Immature natural killer cell (primary cell): ENCODE results near the gene OR4D6. TPM values are rescaled to one million over a fixed set of nuclear protein-coding genes. Genes with fewer than 3 reads are reported as not detected.

Source experiments
- DNase-seq, 3 donors: peaks; one replicate each; pipeline ENCODE4 v3.0.0; 2022; ENCODE audit warnings: mixed read lengths in 1 of 3
- H3K27ac Mint-ChIP-seq, 6 donors: one replicate each; pipeline ENCODE4 v1.8.0; 2020; ENCODE audit warnings: mixed read lengths in 6 of 6, mild to moderate bottlenecking in 5 of 6, inconsistent platforms in 4 of 6, moderate library complexity in 3 of 6
- H3K27me3 Mint-ChIP-seq, 3 donors: one replicate each; pipeline ENCODE4 v1.8.0; 2020 to 2021; ENCODE audit warnings: low read depth in 3 of 3, mild to moderate bottlenecking in 3 of 3, mixed read lengths in 3 of 3, moderate library complexity in 3 of 3, inconsistent platforms in 1 of 3
- H3K36me3 Mint-ChIP-seq, 3 donors: one replicate each; pipeline ENCODE4 v1.8.0; 2020; ENCODE audit warnings: mixed read lengths in 3 of 3, inconsistent platforms in 2 of 3, mild to moderate bottlenecking in 2 of 3
- H3K4me1 Mint-ChIP-seq, 2 donors: one replicate each; pipeline ENCODE4 v1.8.0; 2020; ENCODE audit warnings: inconsistent platforms in 2 of 2, mild to moderate bottlenecking in 2 of 2, mixed read lengths in 2 of 2, moderate library complexity in 1 of 2
- H3K4me3 Mint-ChIP-seq, 5 donors: one replicate each; pipeline ENCODE4 v1.8.0; 2020; ENCODE audit warnings: mild to moderate bottlenecking in 5 of 5, mixed read lengths in 5 of 5, inconsistent platforms in 3 of 5, moderate library complexity in 3 of 5
- H3K9me3 Mint-ChIP-seq, 6 donors: one replicate each; pipeline ENCODE4 v1.8.0; 2020; ENCODE audit warnings: mild to moderate bottlenecking in 6 of 6, mixed read lengths in 6 of 6, inconsistent platforms in 4 of 6, moderate library complexity in 3 of 6
- polyA plus RNA-seq, 3 donors: library from polyadenylated mRNA; unstranded; fragments of 300-500 nt; fragmentation: Illumina TruSeq; gene quantifications; one replicate each; pipeline ENCODE4 v1.2.3, GENCODE V29; 2021

Gene OR4D6
- polyA plus RNA-seq, 3 donors from 2014 or later = not detected

DNA sequence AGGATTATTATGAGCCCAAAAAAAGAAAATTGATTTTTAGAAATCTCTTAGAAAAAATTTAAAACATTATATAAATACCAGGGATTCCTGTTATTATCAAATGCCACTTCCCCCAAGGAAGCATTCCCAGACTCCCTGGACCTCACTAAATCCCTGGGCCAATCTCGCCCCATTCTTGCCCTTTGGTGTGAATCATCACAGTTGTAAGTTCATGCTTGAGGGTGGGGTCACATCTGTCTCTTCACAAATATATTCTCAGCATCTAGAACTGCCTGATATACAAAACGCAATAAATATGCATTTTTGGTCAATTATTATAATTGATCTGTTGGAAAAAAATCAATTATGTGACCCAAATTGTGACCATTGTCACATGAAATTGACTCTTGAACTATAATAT, 8.3 kb upstream of the OR4D6 start:
- Mint-ChIP-seq H3K27ac (no peak overlapping the region), H3K9me3 (peaks cover 0 to 11% (median 0%) of the 10 kb centered on the region in 6 donors), H3K4me3 (no peak overlapping the region), H3K27me3 (peaks cover 0 to 6% (median 3%) of the 10 kb centered on the region in 3 donors), H3K4me1 (no peaks in the 10 kb centered on the region), H3K36me3 (no peaks in the 10 kb centered on the region)
- no peak for DNase-seq

DNA sequence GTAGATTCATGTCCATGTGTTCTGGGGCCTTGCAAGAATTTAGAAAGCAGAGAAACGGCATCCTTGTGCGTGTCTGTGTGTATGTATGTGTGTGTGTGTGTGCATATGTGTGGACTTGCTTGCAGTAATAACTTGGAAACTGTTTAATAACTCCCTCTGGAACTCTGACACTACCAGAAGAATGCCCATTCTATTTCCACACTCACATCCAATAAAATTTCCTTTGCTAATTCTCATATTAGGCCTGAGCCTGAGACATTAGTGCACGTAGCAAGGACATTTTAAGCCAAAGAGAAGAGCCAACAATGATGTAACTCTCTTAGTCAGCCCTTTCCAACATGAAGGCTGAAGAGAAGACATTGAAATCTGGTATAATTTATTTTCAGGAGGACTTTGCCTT, 3.2 kb downstream of the OR4D6 start:
- Mint-ChIP-seq H3K36me3 (no peaks in the 10 kb centered on the region), H3K9me3 (peaks cover 0 to 4% (median 0%) of the 10 kb centered on the region in 6 donors), H3K27me3 (peaks cover 3 to 8% (median 4%) of the 10 kb centered on the region in 3 donors), H3K4me3 (no peak overlapping the region), H3K4me1 (no peaks in the 10 kb centered on the region), H3K27ac (no peak overlapping the region)
- no peak for DNase-seq

GRCh38 chr11:59463190-59463641, 6.5 kb downstream of the OR4D6 start:
- H3K36me3 Mint-ChIP-seq = no peaks in the 10 kb centered on the region
- H3K9me3 Mint-ChIP-seq = no peaks in the 10 kb centered on the region
- DNase-seq = no peak
- H3K4me1 Mint-ChIP-seq = no peaks in the 10 kb centered on the region
- H3K27ac Mint-ChIP-seq = no peak overlapping the region
- no peak overlapping the region for H3K4me3 Mint-ChIP-seq
- peaks cover 3 to 6% (median 4%) of the 10 kb centered on the region in 3 donors for H3K27me3 Mint-ChIP-seq

- no peaks in the 10 kb centered on the region for H3K4me1 Mint-ChIP-seq
- DNase-seq = no peak
- H3K9me3 Mint-ChIP-seq = no peaks in the 10 kb centered on the region
- no peak within 1 kb of the TSS for H3K27ac Mint-ChIP-seq
- peaks cover 2 to 10% (median 3%) of the 10 kb centered on the region in 3 donors for H3K27me3 Mint-ChIP-seq
- H3K36me3 Mint-ChIP-seq = no peaks in the 10 kb centered on the region
- no peak within 1 kb of the TSS for H3K4me3 Mint-ChIP-seq
Measured at GRCh38 chr11:59473015-59473414, 16.3 kb downstream of the OR4D6 start, which contains the start of gene OR4D10. TSS of gene OR4D10 (plus strand) at chr11:59473315. CDS start at chr11:59477430, 4,115 bp downstream.

DNA sequence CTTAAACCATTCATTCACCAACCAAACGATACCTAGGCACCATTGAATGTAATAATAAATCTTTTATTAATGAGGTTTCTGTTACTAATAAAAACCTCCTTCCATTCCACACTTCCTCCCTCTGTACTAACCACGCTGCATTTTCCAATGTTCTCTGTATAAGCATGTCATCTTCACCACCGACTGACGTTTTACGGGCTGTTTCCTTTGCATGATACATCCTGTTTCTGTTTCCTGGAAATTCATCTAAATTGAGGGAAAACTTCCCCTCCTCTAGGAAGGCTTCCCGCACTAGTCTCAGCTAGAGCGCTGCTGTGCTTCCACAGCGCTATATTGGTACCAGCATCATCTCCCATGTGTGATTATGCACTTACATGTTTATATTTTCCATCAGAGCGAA, 18.4 kb downstream of the OR4D6 start:
- Mint-ChIP-seq H3K36me3 (no peaks in the 10 kb centered on the region), H3K27me3 (peaks cover 2 to 10% (median 7%) of the 10 kb centered on the region in 3 donors), H3K27ac (no peak overlapping the region), H3K4me1 (no peaks in the 10 kb centered on the region), H3K9me3 (no peaks in the 10 kb centered on the region), H3K4me3 (no peak overlapping the region)
- DNase-seq = no peak

DNA sequence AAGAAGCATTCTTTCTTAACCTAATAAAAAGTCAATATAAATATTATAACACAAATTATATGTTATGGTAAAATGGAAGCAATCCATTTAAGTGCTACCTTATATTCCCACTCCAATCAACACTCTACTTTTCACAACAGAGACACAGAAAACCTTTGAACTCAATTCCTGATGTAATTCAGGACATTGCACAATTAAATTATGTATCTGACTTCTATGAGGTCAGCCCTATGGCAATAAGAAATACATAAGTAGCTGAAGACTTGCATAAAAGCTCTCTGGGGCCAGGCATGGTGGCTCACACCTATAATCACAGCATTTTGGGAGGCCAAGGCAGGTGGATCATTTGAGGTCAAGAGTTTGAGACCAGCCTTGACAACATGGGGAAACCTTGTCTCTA, 23.1 kb downstream of the OR4D6 start:
- Mint-ChIP-seq H3K36me3 (no peaks in the 10 kb centered on the region), H3K27ac (no peak overlapping the region), H3K9me3 (no peaks in the 10 kb centered on the region), H3K4me1 (no peaks in the 10 kb centered on the region), H3K27me3 (peaks cover 4 to 10% (median 7%) of the 10 kb centered on the region in 3 donors), H3K4me3 (no peak overlapping the region)
- no peak for DNase-seq

DNA sequence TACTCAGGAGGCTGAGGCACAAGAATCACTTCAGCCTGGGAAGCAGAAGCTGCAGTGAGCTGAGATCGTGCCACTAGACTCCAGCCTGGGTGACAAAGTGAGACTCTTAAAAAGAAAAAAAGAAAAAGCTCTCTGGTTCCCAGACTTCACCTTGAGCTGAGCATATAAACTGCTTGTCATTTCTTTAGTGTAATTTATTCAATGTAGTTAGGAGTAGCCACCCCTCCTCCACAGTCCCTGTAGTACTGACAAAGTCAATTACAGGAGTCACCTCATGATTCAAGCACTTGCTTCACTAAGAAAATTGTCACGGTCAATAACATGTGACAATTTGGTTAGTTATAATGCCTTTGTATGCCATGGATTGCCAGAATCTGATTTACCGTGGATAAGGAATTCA, 23.6 kb downstream of the OR4D6 start:
- no peak overlapping the region for H3K4me3 Mint-ChIP-seq
- no peak overlapping the region for H3K27ac Mint-ChIP-seq
- H3K4me1 Mint-ChIP-seq = no peaks in the 10 kb centered on the region
- H3K9me3 Mint-ChIP-seq = no peaks in the 10 kb centered on the region
- DNase-seq = no peak
- H3K36me3 Mint-ChIP-seq = no peaks in the 10 kb centered on the region
- peaks cover 4 to 7% (median 7%) of the 10 kb centered on the region in 3 donors for H3K27me3 Mint-ChIP-seq

GRCh38 chr11:59501931-59502330, 45.2 kb downstream of the OR4D6 start:
- H3K4me3 Mint-ChIP-seq = no peak overlapping the region

GRCh38 chr11:59503276-59503675, 46.5 kb downstream of the OR4D6 start, which contains the start of gene OR4D11:
TSS of gene OR4D11 (plus strand) at chr11:59503576. CDS start at chr11:59503576, 0 bp downstream.
- Mint-ChIP-seq H3K27me3 (peaks cover 2 to 12% (median 2%) of the 10 kb centered on the region in 3 donors), H3K4me1 (no peaks in the 10 kb centered on the region), H3K27ac (no peak within 1 kb of the TSS), H3K9me3 (peaks cover 0 to 1% (median 0%) of the 10 kb centered on the region in 6 donors), H3K4me3 (no peak within 1 kb of the TSS), H3K36me3 (no peaks in the 10 kb centered on the region)
- DNase-seq = no peak

More at GRCh38 chr11:59501931-59502330, 45.2 kb downstream of the OR4D6 start:
- Mint-ChIP-seq H3K36me3 (no peaks in the 10 kb centered on the region), H3K4me1 (no peaks in the 10 kb centered on the region), H3K27ac (no peak overlapping the region), H3K27me3 (peaks cover 2 to 12% (median 2%) of the 10 kb centered on the region in 3 donors), H3K9me3 (peaks cover 0 to 1% (median 0%) of the 10 kb centered on the region in 6 donors)
- DNase-seq = no peak

Other genes with a start within 250 kb of the OR4D6 start
- gene MPEG1, start 244.0 kb upstream of the OR4D6 start, polyA plus RNA-seq = 10 to 100 TPM in 1 of 3 donors, 1 to 10 TPM in 2; 1.7 to 13.2 (median 7.1) TPM
- not detected for gene OR5AN1, start 98.1 kb upstream of the OR4D6 start, polyA plus RNA-seq
- not detected for gene OR5A2, start 30.5 kb upstream of the OR4D6 start, polyA plus RNA-seq
- gene OR5A1, start 20.5 kb upstream of the OR4D6 start, polyA plus RNA-seq = not detected
- not detected for gene OR4D10, start 16.4 kb downstream of the OR4D6 start, polyA plus RNA-seq
- gene OR4D11, start 46.6 kb downstream of the OR4D6 start, polyA plus RNA-seq = not detected
- gene OR4D9, start 54.6 kb downstream of the OR4D6 start, polyA plus RNA-seq = not detected
- 10 to 100 TPM; 14.7 to 22.2 (median 19.0) TPM for gene OSBP, start 158.8 kb downstream of the OR4D6 start, polyA plus RNA-seq
- gene PATL1, start 212.1 kb downstream of the OR4D6 start, polyA plus RNA-seq = 1 to 10 TPM; 2.2 to 6.2 (median 2.4) TPM